ENCODE data around the gene C10orf90.

- TF ChIP-seq CTCF (conservative IDR thresholded peaks at IDR 0.05) (no peak), EZH2 (IDR thresholded peaks at IDR 0.05; ENCODE audit: low read depth) (no peak)
These were observed 111.6 kb downstream of the C10orf90 start for GRCh38 chr10:126558881-126559280.

All from PC-9 (cell line).